ENCODE results near the gene NME9.

NME9 gene

GRCh38 chr3:138365253-138365555 lies 35.6 kb upstream of the NME9 start:
- DNase-seq, result no peak
- Histone ChIP-seq H3K4ac (ENCODE audit: low read depth in 1 of 2, low read length in 2 of 2) (no peak overlapping the region), H3K9me3 (ENCODE audit: control insufficient read depth, low read length) (no peaks in the 10 kb centered on the region), H3K27me3 (ENCODE audit: control insufficient read depth in 1 of 2, insufficient read depth in 1 of 2, low read length in 2 of 2) (no peaks in the 10 kb centered on the region), H2BK15ac (ENCODE audit: low read depth, poor library complexity, severe bottlenecking) (no peak overlapping the region), H3K4me3 (ENCODE audit: insufficient read depth in 1 of 2, low read depth in 1 of 2, low read length in 2 of 2) (no peak overlapping the region), H3K18ac (ENCODE audit: low read depth in 1 of 2, low read length in 2 of 2) (no peak overlapping the region), H3K4me2 (ENCODE audit: low read length, poor library complexity, severe bottlenecking) (no peak overlapping the region), H4K91ac (ENCODE audit: low read length) (no peak overlapping the region), H2AFZ (ENCODE audit: low read depth, low read length) (no peak overlapping the region), H3K36me3 (ENCODE audit: control insufficient read depth in 1 of 2, insufficient read depth in 2 of 2, low read depth in 1 of 2, low read length in 2 of 2) (peaks cover 8 to 9% of the 10 kb centered on the region in 2 experiments), H3K4me1 (ENCODE audit: control insufficient read depth, insufficient read depth, low read depth, low read length) (peaks cover 40% of the 10 kb centered on the region), H2AK5ac (ENCODE audit: low read length, severe bottlenecking) (no peak overlapping the region), H3K79me1 (replicated peaks; ENCODE audit: low read length, poor library complexity, severe bottlenecking) (peaks cover 40% of the 10 kb centered on the region), H4K8ac (ENCODE audit: low read length) (no peak overlapping the region), H3K23ac (ENCODE audit: low read length in 2 of 2) (no peak overlapping the region), H3K9ac (ENCODE audit: low read length) (no peak overlapping the region), H3K14ac (ENCODE audit: low read length in 2 of 2) (no peak overlapping the region), H2BK120ac (ENCODE audit: low read depth, low read length) (no peak overlapping the region), H3K27ac (ENCODE audit: low read length, poor library complexity, severe bottlenecking) (no peak overlapping the region), H2BK5ac (ENCODE audit: low read depth, low read length, poor library complexity, severe bottlenecking) (no peak overlapping the region), H2BK12ac (ENCODE audit: low read length in 2 of 2) (no peak overlapping the region)
- WGBS, result 88% methylated on average over 3 of the region's 4 CpGs

GRCh38 chr3:138364356-138365252 lies 35.0 kb upstream of the NME9 start:
- no peak overlapping the region for H3K4me2 ChIP-seq (ENCODE audit: low read length, poor library complexity, severe bottlenecking)
- peaks cover 40% of the 10 kb centered on the region for H3K79me1 ChIP-seq (replicated peaks; ENCODE audit: low read length, poor library complexity, severe bottlenecking)
- no peaks in the 10 kb centered on the region for H3K9me3 ChIP-seq (ENCODE audit: control insufficient read depth, low read length)
- 90% methylated on average over 5 of the region's 6 CpGs for WGBS
- H3K4me3 ChIP-seq (ENCODE audit: insufficient read depth in 1 of 2, low read depth in 1 of 2, low read length in 2 of 2), result no peak overlapping the region
- H3K18ac ChIP-seq (ENCODE audit: low read depth in 1 of 2, low read length in 2 of 2), result no peak overlapping the region
- no peaks in the 10 kb centered on the region for H3K27me3 ChIP-seq (ENCODE audit: control insufficient read depth in 1 of 2, insufficient read depth in 1 of 2, low read length in 2 of 2)
- H3K4me1 ChIP-seq (ENCODE audit: control insufficient read depth, insufficient read depth, low read depth, low read length), result peaks cover 44% of the 10 kb centered on the region
- H4K91ac ChIP-seq (ENCODE audit: low read length), result no peak overlapping the region
- H2BK15ac ChIP-seq (ENCODE audit: low read depth, poor library complexity, severe bottlenecking), result no peak overlapping the region
- H2BK5ac ChIP-seq (ENCODE audit: low read depth, low read length, poor library complexity, severe bottlenecking), result no peak overlapping the region
- no peak overlapping the region for H3K9ac ChIP-seq (ENCODE audit: low read length)
- H3K36me3 ChIP-seq (ENCODE audit: control insufficient read depth in 1 of 2, insufficient read depth in 2 of 2, low read depth in 1 of 2, low read length in 2 of 2), result peaks cover 8 to 9% of the 10 kb centered on the region in 2 experiments
- H3K4ac ChIP-seq (ENCODE audit: low read depth in 1 of 2, low read length in 2 of 2), result no peak overlapping the region
- no peak overlapping the region for H3K27ac ChIP-seq (ENCODE audit: low read length, poor library complexity, severe bottlenecking)
- no peak overlapping the region for H3K23ac ChIP-seq (ENCODE audit: low read length in 2 of 2)
- no peak overlapping the region for H3K14ac ChIP-seq (ENCODE audit: low read length in 2 of 2)
- no peak overlapping the region for H2AFZ ChIP-seq (ENCODE audit: low read depth, low read length)
- no peak overlapping the region for H2BK120ac ChIP-seq (ENCODE audit: low read depth, low read length)
- no peak overlapping the region for H2BK12ac ChIP-seq (ENCODE audit: low read length in 2 of 2)
- peak overlapping the region; percentile 3 for H2AK5ac ChIP-seq (ENCODE audit: low read length, severe bottlenecking)
- DNase-seq, result no peak
- no peak overlapping the region for H4K8ac ChIP-seq (ENCODE audit: low read length)

DNA sequence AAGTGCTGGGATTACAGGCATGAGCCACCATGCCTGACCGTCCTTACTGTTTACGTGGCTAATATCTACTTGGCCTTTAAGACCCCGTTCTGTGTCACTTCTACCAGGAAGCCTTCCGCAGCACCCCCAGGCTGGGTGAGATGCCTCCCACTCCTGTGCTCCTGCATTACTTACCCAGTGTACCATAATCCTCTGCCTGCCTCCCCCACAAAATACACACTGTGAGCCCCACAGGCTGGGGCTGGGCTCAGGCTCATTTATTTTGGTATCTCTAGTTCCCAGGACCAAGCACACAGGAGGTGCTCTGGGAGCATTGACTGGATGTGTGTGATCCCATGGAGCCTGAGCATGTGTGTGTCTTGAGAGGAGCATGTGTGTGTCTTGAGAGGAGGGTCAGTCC lies 33.7 kb upstream of the NME9 start:
- peaks cover 52% of the 10 kb centered on the region for H3K4me1 ChIP-seq (ENCODE audit: control insufficient read depth, insufficient read depth, low read depth, low read length)
- H3K14ac ChIP-seq (ENCODE audit: low read length in 2 of 2), result no peak overlapping the region
- DNase-seq, result no peak
- no peak overlapping the region for H2BK12ac ChIP-seq (ENCODE audit: low read length in 2 of 2)
- no peak overlapping the region for H3K27ac ChIP-seq (ENCODE audit: low read length, poor library complexity, severe bottlenecking)
- H3K36me3 ChIP-seq (ENCODE audit: control insufficient read depth in 1 of 2, insufficient read depth in 2 of 2, low read depth in 1 of 2, low read length in 2 of 2), result peaks cover 8 to 9% of the 10 kb centered on the region in 2 experiments
- H2AK5ac ChIP-seq (ENCODE audit: low read length, severe bottlenecking), result peak overlapping the region; percentile 83
- H2AFZ ChIP-seq (ENCODE audit: low read depth, low read length), result no peak overlapping the region
- no peak overlapping the region for H3K4ac ChIP-seq (ENCODE audit: low read depth in 1 of 2, low read length in 2 of 2)
- H3K79me1 ChIP-seq (replicated peaks; ENCODE audit: low read length, poor library complexity, severe bottlenecking), result peaks cover 38% of the 10 kb centered on the region
- WGBS, result 89% methylated on average over 4 of the region's 4 CpGs
- no peak overlapping the region for H3K18ac ChIP-seq (ENCODE audit: low read depth in 1 of 2, low read length in 2 of 2)
- H3K9me3 ChIP-seq (ENCODE audit: control insufficient read depth, low read length), result no peaks in the 10 kb centered on the region
- no peak overlapping the region for H4K8ac ChIP-seq (ENCODE audit: low read length)
- no peak overlapping the region for H4K91ac ChIP-seq (ENCODE audit: low read length)
- no peak overlapping the region for H3K9ac ChIP-seq (ENCODE audit: low read length)
- H3K4me2 ChIP-seq (ENCODE audit: low read length, poor library complexity, severe bottlenecking), result no peak overlapping the region
- H2BK15ac ChIP-seq (ENCODE audit: low read depth, poor library complexity, severe bottlenecking), result no peak overlapping the region
- H2BK120ac ChIP-seq (ENCODE audit: low read depth, low read length), result no peak overlapping the region
- no peak overlapping the region for H3K23ac ChIP-seq (ENCODE audit: low read length in 2 of 2)
- no peak overlapping the region for H2BK5ac ChIP-seq (ENCODE audit: low read depth, low read length, poor library complexity, severe bottlenecking)
- H3K4me3 ChIP-seq (ENCODE audit: insufficient read depth in 1 of 2, low read depth in 1 of 2, low read length in 2 of 2), result no peak overlapping the region
- H3K27me3 ChIP-seq (ENCODE audit: control insufficient read depth in 1 of 2, insufficient read depth in 1 of 2, low read length in 2 of 2), result no peaks in the 10 kb centered on the region

DNA sequence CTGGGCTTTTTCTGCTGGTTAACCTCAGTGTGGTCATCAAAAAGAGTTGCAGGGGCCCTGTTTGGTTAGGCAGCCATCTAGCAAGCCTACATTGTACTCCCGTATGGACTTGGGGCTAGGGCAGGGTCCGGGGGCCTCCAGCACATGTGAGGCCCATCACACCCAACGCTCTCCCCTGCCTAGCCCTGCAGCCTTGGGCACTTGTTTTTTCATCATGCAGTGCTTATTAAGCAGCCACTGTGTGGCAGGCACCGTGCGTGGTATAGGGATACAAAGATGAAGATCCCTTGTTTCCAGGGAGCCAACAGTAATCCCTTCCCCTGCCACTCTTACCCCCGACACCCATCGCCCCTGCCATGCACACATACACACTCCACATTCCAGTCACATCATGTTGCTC lies 32.9 kb upstream of the NME9 start:
- Histone ChIP-seq H4K91ac (ENCODE audit: low read length) (no peak overlapping the region), H3K27ac (ENCODE audit: low read length, poor library complexity, severe bottlenecking) (peak overlapping the region; percentile 95), H3K14ac (ENCODE audit: low read length in 2 of 2) (no peak overlapping the region), H2BK15ac (ENCODE audit: low read depth, poor library complexity, severe bottlenecking) (no peak overlapping the region), H3K36me3 (ENCODE audit: control insufficient read depth in 1 of 2, insufficient read depth in 2 of 2, low read depth in 1 of 2, low read length in 2 of 2) (peaks cover 8 to 9% of the 10 kb centered on the region in 2 experiments), H3K27me3 (ENCODE audit: control insufficient read depth in 1 of 2, insufficient read depth in 1 of 2, low read length in 2 of 2) (no peaks in the 10 kb centered on the region), H3K9me3 (ENCODE audit: control insufficient read depth, low read length) (no peaks in the 10 kb centered on the region), H3K23ac (ENCODE audit: low read length in 2 of 2) (no peak overlapping the region), H2BK5ac (ENCODE audit: low read depth, low read length, poor library complexity, severe bottlenecking) (peak overlapping the region; percentile 39), H3K4me2 (ENCODE audit: low read length, poor library complexity, severe bottlenecking) (no peak overlapping the region), H3K18ac (ENCODE audit: low read depth in 1 of 2, low read length in 2 of 2) (no peak overlapping the region), H2AK5ac (ENCODE audit: low read length, severe bottlenecking) (peak overlapping the region; percentile 94), H3K9ac (ENCODE audit: low read length) (no peak overlapping the region), H3K79me1 (replicated peaks; ENCODE audit: low read length, poor library complexity, severe bottlenecking) (peaks cover 38% of the 10 kb centered on the region), H2BK12ac (ENCODE audit: low read length in 2 of 2) (no peak overlapping the region), H3K4ac (ENCODE audit: low read depth in 1 of 2, low read length in 2 of 2) (no peak overlapping the region), H4K8ac (ENCODE audit: low read length) (no peak overlapping the region), H2AFZ (ENCODE audit: low read depth, low read length) (no peak overlapping the region), H3K4me1 (ENCODE audit: control insufficient read depth, insufficient read depth, low read depth, low read length) (peaks cover 52% of the 10 kb centered on the region), H3K4me3 (ENCODE audit: insufficient read depth in 1 of 2, low read depth in 1 of 2, low read length in 2 of 2) (no peak overlapping the region), H2BK120ac (ENCODE audit: low read depth, low read length) (no peak overlapping the region)
- 89% methylated on average over 7 of the region's 7 CpGs for WGBS
- DNase-seq, result no peak
